Mesenchymal stem cell (in vitro differentiated cells and primary cell): Measurements from ENCODE around the gene CLEC16A.

Source experiments
- DNase-seq: peaks from one replicate; pipeline ENCODE4 v3.0.0-alpha.2; 2013
- H2AFZ ChIP-seq: one replicate; pipeline ENCODE4 v1.6.1; 2013; ENCODE audit warnings: low read depth, mild to moderate bottlenecking, control low read depth, inconsistent platforms, low read length, moderate library complexity
- H2AK5ac ChIP-seq: 2 replicates; pipeline ENCODE4 v1.6.1; 2013; ENCODE audit warnings: low read length, moderate library complexity, mild to moderate bottlenecking, inconsistent platforms; ENCODE audit not compliant: severe bottlenecking
- H2BK120ac ChIP-seq: one replicate; pipeline ENCODE4 v1.6.1; 2013; ENCODE audit warnings: low read depth, mild to moderate bottlenecking, inconsistent platforms, low read length, moderate library complexity
- H2BK12ac ChIP-seq, 2 experiments: one replicate each; pipeline ENCODE4 v1.6.1; 2013; ENCODE audit warnings: inconsistent platforms in 2 of 2, low read length in 2 of 2, mild to moderate bottlenecking in 2 of 2, moderate library complexity in 2 of 2, control low read depth in 1 of 2
- H2BK15ac ChIP-seq: one replicate; pipeline ENCODE4 v1.6.1; 2013; ENCODE audit warnings: mild to moderate bottlenecking, low read depth, inconsistent platforms; ENCODE audit not compliant: poor library complexity, severe bottlenecking
- H2BK5ac ChIP-seq: 2 replicates; pipeline ENCODE4 v1.6.1; 2013; ENCODE audit warnings: low read depth, mild to moderate bottlenecking, low read length, control low read depth, inconsistent platforms; ENCODE audit not compliant: poor library complexity, severe bottlenecking
- H3K14ac ChIP-seq, 2 experiments: one replicate each; pipeline ENCODE4 v1.6.1; 2013; ENCODE audit warnings: inconsistent platforms in 2 of 2, low read length in 2 of 2, control low read depth in 1 of 2, mild to moderate bottlenecking in 1 of 2, moderate library complexity in 1 of 2
- H3K18ac ChIP-seq, 2 experiments: one replicate each; pipeline ENCODE4 v1.6.1; 2013; ENCODE audit warnings: inconsistent platforms in 2 of 2, low read length in 2 of 2, control low read depth in 1 of 2, low read depth in 1 of 2, mild to moderate bottlenecking in 1 of 2
- H3K23ac ChIP-seq, 2 experiments: one replicate each; pipeline ENCODE4 v1.6.1; 2013; ENCODE audit warnings: inconsistent platforms in 2 of 2, low read length in 2 of 2, mild to moderate bottlenecking in 2 of 2, moderate library complexity in 2 of 2, control low read depth in 1 of 2
- H3K27ac ChIP-seq: 2 replicates; pipeline ENCODE4 v1.5.1; 2013; ENCODE audit warnings: mild to moderate bottlenecking, moderate library complexity, low read length, control low read depth, inconsistent platforms; ENCODE audit not compliant: poor library complexity, severe bottlenecking
- H3K27me3 ChIP-seq, 2 experiments: 2 replicates each; pipeline versions ENCODE4 v1.6.1 to v1.7.0; 2013; ENCODE audit warnings: low read length in 2 of 2, mild to moderate bottlenecking in 2 of 2, moderate library complexity in 2 of 2, control low read depth in 1 of 2, inconsistent platforms in 1 of 2; ENCODE audit not compliant: control insufficient read depth in 1 of 2, insufficient read depth in 1 of 2
- H3K36me3 ChIP-seq, 2 experiments: 2 replicates each; pipeline versions ENCODE4 v1.6.1 to v1.7.0; 2013; ENCODE audit warnings: low read length in 2 of 2, control low read depth in 1 of 2, inconsistent platforms in 1 of 2, low read depth in 1 of 2, mild to moderate bottlenecking in 1 of 2; ENCODE audit not compliant: insufficient read depth in 2 of 2, control insufficient read depth in 1 of 2
- H3K4ac ChIP-seq, 2 experiments: one replicate each; pipeline ENCODE4 v1.6.1; 2013; ENCODE audit warnings: inconsistent platforms in 2 of 2, low read length in 2 of 2, mild to moderate bottlenecking in 2 of 2, moderate library complexity in 2 of 2, control low read depth in 1 of 2, low read depth in 1 of 2
- H3K4me1 ChIP-seq: 2 replicates; pipeline ENCODE4 v1.6.1; 2013; ENCODE audit warnings: low read depth, low read length, control low read depth; ENCODE audit not compliant: control insufficient read depth, insufficient read depth
- H3K4me2 ChIP-seq: 2 replicates; pipeline ENCODE4 v1.6.1; 2013; ENCODE audit warnings: low read length, mild to moderate bottlenecking, inconsistent platforms; ENCODE audit not compliant: poor library complexity, severe bottlenecking
- H3K4me3 ChIP-seq, 2 experiments: 2 replicates each; pipeline versions ENCODE4 v1.5.1 to v1.7.0; 2013; ENCODE audit warnings: low read length in 2 of 2, mild to moderate bottlenecking in 2 of 2, control low read depth in 1 of 2, low read depth in 1 of 2; ENCODE audit not compliant: insufficient read depth in 1 of 2
- H3K79me1 ChIP-seq: replicated peaks from 2 replicates; pipeline ENCODE4 v1.6.1; 2013; ENCODE audit warnings: mild to moderate bottlenecking, control low read depth, low read length, inconsistent platforms; ENCODE audit not compliant: poor library complexity, severe bottlenecking
- H3K9ac ChIP-seq: 2 replicates; pipeline ENCODE4 v1.7.0; 2013; ENCODE audit warnings: mild to moderate bottlenecking, low read length, moderate library complexity
- H3K9me3 ChIP-seq: 2 replicates; pipeline ENCODE4 v1.7.0; 2013; ENCODE audit warnings: mild to moderate bottlenecking, low read length; ENCODE audit not compliant: control insufficient read depth
- H4K8ac ChIP-seq: one replicate; pipeline ENCODE4 v1.6.1; 2013; ENCODE audit warnings: inconsistent platforms, mild to moderate bottlenecking, low read length, moderate library complexity
- H4K91ac ChIP-seq: one replicate; pipeline ENCODE4 v1.6.1; 2013; ENCODE audit warnings: mild to moderate bottlenecking, low read length, inconsistent platforms
- WGBS: methylation state at CpG from one replicate; pipeline ENCODE4 v1.1.7; 2013; ENCODE audit warnings: mixed read lengths; 5-methylcytosine and 5-hydroxymethylcytosine counted together

The CLEC16A gene

GRCh38 chr16:11088831-11089230, 144.5 kb downstream of the CLEC16A start:
- Histone ChIP-seq H3K9ac (no peak overlapping the region), H3K4me3 (no peak overlapping the region), H3K14ac (no peak overlapping the region), H3K4ac (peak overlapping the region in 1 of 2 experiments; percentile 0), H4K91ac (peak overlapping the region; percentile 73), H3K27ac (no peak overlapping the region), H4K8ac (no peak overlapping the region), H2BK12ac (peak overlapping the region; percentile 51 to 95), H3K27me3 (no peaks in the 10 kb centered on the region), H2BK120ac (peak overlapping the region; percentile 34), H3K4me1 (peaks cover 40% of the 10 kb centered on the region), H3K4me2 (no peak overlapping the region), H2AFZ (no peak overlapping the region), H2BK5ac (no peak overlapping the region), H2BK15ac (no peak overlapping the region), H3K18ac (peak overlapping the region; percentile 11 to 88), H3K79me1 (peaks cover 6% of the 10 kb centered on the region), H3K23ac (no peak overlapping the region), H3K9me3 (no peaks in the 10 kb centered on the region), H3K36me3 (peaks cover 33 to 43% of the 10 kb centered on the region in 2 experiments), H2AK5ac (peak overlapping the region; percentile 5)
- 85% methylated on average over 1 of the region's 6 CpGs for WGBS
- DNase-seq = no peak

GRCh38 chr16:11089504-11090124, 145.2 kb downstream of the CLEC16A start:
- Histone ChIP-seq H4K91ac (peak overlapping the region; percentile 91), H2BK12ac (peak overlapping the region; percentile 87 to 95), H3K9ac (no peak overlapping the region), H3K14ac (peak overlapping the region in 1 of 2 experiments; percentile 8), H3K27me3 (no peaks in the 10 kb centered on the region), H3K23ac (peak overlapping the region in 1 of 2 experiments; percentile 57), H2AFZ (no peak overlapping the region), H3K27ac (no peak overlapping the region), H2AK5ac (no peak overlapping the region), H3K36me3 (peaks cover 33 to 44% of the 10 kb centered on the region in 2 experiments), H3K4me3 (no peak overlapping the region), H3K4me2 (no peak overlapping the region), H3K9me3 (no peaks in the 10 kb centered on the region), H2BK120ac (no peak overlapping the region), H4K8ac (peak overlapping the region; percentile 33), H3K79me1 (peaks cover 6% of the 10 kb centered on the region), H3K18ac (peak overlapping the region; percentile 68 to 88), H2BK15ac (no peak overlapping the region), H2BK5ac (no peak overlapping the region), H3K4me1 (peaks cover 42% of the 10 kb centered on the region), H3K4ac (peak overlapping the region; percentile 1 to 40)
- DNase-seq = peak; percentile 98
- 31% methylated on average over 12 of the region's 12 CpGs for WGBS

- WGBS = 57% methylated on average over 4 of the region's 6 CpGs
- Histone ChIP-seq H2BK120ac (peak overlapping the region; percentile 50), H3K9me3 (no peaks in the 10 kb centered on the region), H3K4me2 (no peak overlapping the region), H3K36me3 (peaks cover 33 to 45% of the 10 kb centered on the region in 2 experiments), H3K27me3 (no peaks in the 10 kb centered on the region), H3K14ac (no peak overlapping the region), H3K18ac (peak overlapping the region; percentile 68 to 89), H4K91ac (peak overlapping the region; percentile 83), H3K4ac (no peak overlapping the region), H4K8ac (no peak overlapping the region), H3K4me3 (no peak overlapping the region), H3K23ac (no peak overlapping the region), H2BK5ac (no peak overlapping the region), H3K27ac (no peak overlapping the region), H2BK15ac (no peak overlapping the region), H2AK5ac (no peak overlapping the region), H3K9ac (no peak overlapping the region), H3K4me1 (peaks cover 37% of the 10 kb centered on the region), H2BK12ac (peak overlapping the region; percentile 69 to 79), H2AFZ (no peak overlapping the region), H3K79me1 (peaks cover 7% of the 10 kb centered on the region)
- DNase-seq = no peak
These were observed 145.9 kb downstream of the CLEC16A start for GRCh38 chr16:11090232-11090631.

DNA sequence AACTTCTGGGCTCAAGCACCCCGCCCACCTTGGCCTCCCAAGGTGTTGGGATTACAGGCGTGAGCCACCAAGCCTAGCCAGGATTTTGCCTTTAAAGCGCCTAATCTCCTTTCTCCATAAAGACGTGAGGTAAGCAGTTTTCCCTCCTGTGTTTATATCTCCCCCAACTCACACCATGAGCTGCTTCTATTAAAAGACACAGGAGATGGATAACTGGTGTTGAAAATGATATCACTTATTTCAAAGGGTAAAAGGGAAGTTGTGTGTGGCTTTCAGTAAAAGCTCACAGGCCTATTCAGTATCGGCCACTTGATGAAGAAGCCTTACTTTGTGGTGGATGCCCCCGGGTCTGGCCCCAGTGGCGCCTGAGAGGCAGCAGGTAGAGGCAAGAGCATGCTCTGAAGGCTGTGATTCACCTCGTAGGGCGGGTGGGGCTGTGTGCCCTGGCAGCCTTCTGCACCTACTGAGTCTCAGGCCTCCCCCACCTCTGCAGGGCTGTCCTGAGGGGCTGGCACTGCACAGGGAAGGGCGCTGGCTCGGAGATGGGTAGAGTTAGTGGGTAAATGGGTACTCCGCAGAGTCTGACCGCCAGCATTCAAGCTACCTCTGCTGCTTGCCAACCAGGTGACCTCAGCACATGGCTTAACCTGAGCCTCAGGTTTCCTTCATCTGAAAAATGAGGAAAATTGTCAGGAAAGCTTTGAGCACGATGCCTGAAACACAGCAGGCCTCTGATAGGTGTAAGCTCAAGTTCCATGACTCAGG, 146.8 kb downstream of the CLEC16A start:
- no peak overlapping the region for H3K4me2 ChIP-seq
- peak overlapping the region; percentile 26 to 78 for H3K18ac ChIP-seq
- H2BK15ac ChIP-seq = no peak overlapping the region
- H3K9me3 ChIP-seq = no peaks in the 10 kb centered on the region
- H3K23ac ChIP-seq = no peak overlapping the region
- H4K8ac ChIP-seq = no peak overlapping the region
- peaks cover 30% of the 10 kb centered on the region for H3K4me1 ChIP-seq
- H3K36me3 ChIP-seq = peaks cover 31 to 43% of the 10 kb centered on the region in 2 experiments
- no peak overlapping the region for H3K4me3 ChIP-seq
- no peak overlapping the region for H3K9ac ChIP-seq
- no peak overlapping the region for H3K27ac ChIP-seq
- 95% methylated on average over 12 of the region's 14 CpGs for WGBS
- peak overlapping the region; percentile 60 for H4K91ac ChIP-seq
- H3K14ac ChIP-seq = peak overlapping the region in 1 of 2 experiments; percentile 12
- H2BK120ac ChIP-seq = peak overlapping the region; percentile 29
- H3K79me1 ChIP-seq = peaks cover 6% of the 10 kb centered on the region
- DNase-seq = no peak
- H3K27me3 ChIP-seq = no peaks in the 10 kb centered on the region
- no peak overlapping the region for H2AFZ ChIP-seq
- peak overlapping the region in 1 of 2 experiments; percentile 55 for H3K4ac ChIP-seq
- no peak overlapping the region for H2AK5ac ChIP-seq
- no peak overlapping the region for H2BK5ac ChIP-seq
- H2BK12ac ChIP-seq = peak overlapping the region; percentile 76 to 98
